Kidney epithelial cell (primary cell): Measurements from ENCODE around the gene IL11. TPM values are rescaled to one million over a fixed set of nuclear protein-coding genes. Genes with fewer than 3 reads are reported as not detected.

ENCODE experiments used
- DNase-seq: peaks from one replicate; pipeline ENCODE4 v3.0.0-alpha.2; 2010; ENCODE audit warnings: low read depth
- H3K27me3 ChIP-seq: 2 replicates; pipeline ENCODE4 v1.6.0; 2011; ENCODE audit warnings: low read length; ENCODE audit not compliant: control insufficient read depth, insufficient read depth
- H3K36me3 ChIP-seq: 2 replicates; pipeline ENCODE4 v1.5.1; 2011; ENCODE audit warnings: low read length; ENCODE audit not compliant: control insufficient read depth, insufficient read depth
- H3K4me3 ChIP-seq: 2 replicates; pipeline ENCODE4 v1.5.1; 2011; ENCODE audit warnings: low read depth, mild to moderate bottlenecking, control low read depth, low read length
- CTCF ChIP-seq: IDR thresholded peaks from 2 replicates; pipeline ENCODE4 v1.5.1; 2011; ENCODE audit warnings: mild to moderate bottlenecking, moderate library complexity, low read length, control low read depth, inconsistent platforms; ENCODE audit not compliant: insufficient read depth, poor library complexity, severe bottlenecking
- total RNA-seq: library from RNA; depleted of rRNA; stranded (reverse); fragments of >200 nt; gene quantifications from 2 replicates; pipeline ENCODE4 v1.2.3, GENCODE V29; 2015

Gene IL11
- total RNA-seq, 1 donor from 2014 or later: 32.1 TPM

- no peaks in the 10 kb centered on the region for H3K36me3 ChIP-seq
- DNase-seq: no peak
- no peak overlapping the region for H3K4me3 ChIP-seq
- no peak for TF ChIP-seq CTCF
- H3K27me3 ChIP-seq: peaks cover 2% of the 10 kb centered on the region
These were observed 54.2 kb downstream of the IL11 start for GRCh38 chr19:55315956-55316525.

- no peaks in the 10 kb centered on the region for H3K36me3 ChIP-seq
- TF ChIP-seq CTCF: no peak
- H3K4me3 ChIP-seq: no peak overlapping the region
- peaks cover 2% of the 10 kb centered on the region for H3K27me3 ChIP-seq
- DNase-seq: no peak
These were observed 55.9 kb downstream of the IL11 start for GRCh38 chr19:55314396-55314795.

Other genes starting within 250 kb of the IL11 start
- 5.8 and 7.1 TPM in 2 replicates for gene TNNT1, start 221.3 kb downstream of the IL11 start, total RNA-seq
- gene TNNI3, start 212.7 kb downstream of the IL11 start, total RNA-seq: 2.7 and 4.7 TPM in 2 replicates
- gene DNAAF3, start 203.8 kb downstream of the IL11 start, total RNA-seq: 0.21 and 1.3 TPM in 2 replicates
- 0.17 TPM in 1 of 2 replicates, not detected in the other for gene SYT5, start 190.2 kb downstream of the IL11 start, total RNA-seq
- gene PTPRH, start 161.0 kb downstream of the IL11 start, total RNA-seq: 0.55 and 2.1 TPM in 2 replicates
- 2.3 and 7.5 TPM in 2 replicates for gene TMEM86B, start 141.7 kb downstream of the IL11 start, total RNA-seq
- gene PPP6R1, start 111.4 kb downstream of the IL11 start, total RNA-seq: 41.5 and 51.3 TPM in 2 replicates
- gene HSPBP1, start 90.4 kb downstream of the IL11 start, total RNA-seq: 64.3 and 77.8 TPM in 2 replicates
- gene BRSK1, start 86.5 kb downstream of the IL11 start, total RNA-seq: 4.7 and 6.0 TPM in 2 replicates
- not detected in 2 replicates for gene TMEM150B, start 45.1 kb downstream of the IL11 start, total RNA-seq
- gene KMT5C, start 30.6 kb downstream of the IL11 start, total RNA-seq: 9.6 and 11.9 TPM in 2 replicates
- 0.14 and 0.29 TPM in 2 replicates for gene COX6B2, start 15.7 kb downstream of the IL11 start, total RNA-seq
- 0.07 TPM in 1 of 2 replicates, not detected in the other for gene GARIN5B, start 7.2 kb downstream of the IL11 start, total RNA-seq
- not detected in 2 replicates for gene TMEM190, start 6.4 kb upstream of the IL11 start, total RNA-seq
- gene TMEM238, start 13.8 kb upstream of the IL11 start, total RNA-seq: 1.4 and 4.1 TPM in 2 replicates
- gene RPL28, start 15.5 kb upstream of the IL11 start, total RNA-seq: 630 and 742 TPM in 2 replicates
- 53.4 and 53.6 TPM in 2 replicates for gene UBE2S, start 37.3 kb upstream of the IL11 start, total RNA-seq
- not detected in 2 replicates for gene SHISA7, start 72.8 kb upstream of the IL11 start, total RNA-seq
- 49.8 and 60.5 TPM in 2 replicates for gene ISOC2, start 91.2 kb upstream of the IL11 start, total RNA-seq
- gene C19orf85, start 94.3 kb upstream of the IL11 start, total RNA-seq: not detected in 2 replicates
- 7.3 and 15.8 TPM in 2 replicates for gene ZNF628, start 106.2 kb upstream of the IL11 start, total RNA-seq
- 17.1 and 18.2 TPM in 2 replicates for gene NAT14, start 114.7 kb upstream of the IL11 start, total RNA-seq
- gene SSC5D, start 118.0 kb upstream of the IL11 start, total RNA-seq: 0.21 and 0.33 TPM in 2 replicates
- 0.14 and 0.17 TPM in 2 replicates for gene SBK2, start 166.7 kb upstream of the IL11 start, total RNA-seq
- 0.33 TPM in 1 of 2 replicates, not detected in the other for gene SBK3, start 175.1 kb upstream of the IL11 start, total RNA-seq
- gene ZNF579, start 210.4 kb upstream of the IL11 start, total RNA-seq: 14.4 and 22.0 TPM in 2 replicates
- 8.4 and 9.4 TPM in 2 replicates for gene FIZ1, start 229.1 kb upstream of the IL11 start, total RNA-seq
- 32.7 and 35.0 TPM in 2 replicates for gene ZNF524, start 229.8 kb upstream of the IL11 start, total RNA-seq
- gene ZNF865, start 235.2 kb upstream of the IL11 start, total RNA-seq: 5.6 and 7.6 TPM in 2 replicates